Measurements from ENCODE around the gene ADAMTS4. TPM values are rescaled to one million over a fixed set of nuclear protein-coding genes. Genes with fewer than 3 reads are reported as not detected.

ADAMTS4 gene
- total RNA-seq, 1 experiment from 2014 or later = 0.95 TPM

DNA sequence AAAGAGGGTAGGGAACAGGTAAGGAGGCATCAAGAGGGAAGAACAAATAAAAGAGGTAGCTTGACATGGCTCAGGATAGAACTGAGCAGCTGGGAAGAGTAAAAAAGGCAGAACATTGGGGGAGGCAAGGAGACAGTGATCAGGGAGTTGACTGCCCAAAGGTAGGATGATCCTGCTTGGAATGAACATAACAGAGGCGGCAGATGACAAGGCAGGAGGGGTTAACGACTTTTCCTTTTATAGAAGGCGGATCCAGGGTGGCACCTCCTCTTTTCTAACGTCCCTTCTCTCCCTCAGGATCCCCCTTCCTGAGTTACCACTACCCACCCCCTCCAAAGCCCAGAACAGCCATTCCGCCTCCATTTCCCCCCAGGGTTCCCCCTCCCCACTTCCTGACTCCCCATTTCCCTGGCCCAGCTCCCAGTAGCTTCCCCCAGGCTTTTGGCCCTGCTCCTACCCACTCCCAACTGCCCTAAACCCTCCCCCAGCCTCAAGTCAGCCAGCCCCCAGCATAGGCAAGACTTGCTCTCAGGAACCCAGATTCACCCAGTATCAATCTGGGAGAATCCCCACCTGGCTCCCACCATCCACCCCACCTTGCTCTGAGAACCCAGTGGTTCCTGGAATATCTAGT lies 769 bp upstream of the ADAMTS4 start:
- no peak for DNase-seq (ENCODE audit: low spot score)
- in situ Hi-C loops (cut with HindIII; ENCODE audit: low sequenced_read_pairs) = loop anchor here (25.0 kb wide), 1 partner anchor 188 kb away; no protein-coding TSS in a partner anchor

DNA sequence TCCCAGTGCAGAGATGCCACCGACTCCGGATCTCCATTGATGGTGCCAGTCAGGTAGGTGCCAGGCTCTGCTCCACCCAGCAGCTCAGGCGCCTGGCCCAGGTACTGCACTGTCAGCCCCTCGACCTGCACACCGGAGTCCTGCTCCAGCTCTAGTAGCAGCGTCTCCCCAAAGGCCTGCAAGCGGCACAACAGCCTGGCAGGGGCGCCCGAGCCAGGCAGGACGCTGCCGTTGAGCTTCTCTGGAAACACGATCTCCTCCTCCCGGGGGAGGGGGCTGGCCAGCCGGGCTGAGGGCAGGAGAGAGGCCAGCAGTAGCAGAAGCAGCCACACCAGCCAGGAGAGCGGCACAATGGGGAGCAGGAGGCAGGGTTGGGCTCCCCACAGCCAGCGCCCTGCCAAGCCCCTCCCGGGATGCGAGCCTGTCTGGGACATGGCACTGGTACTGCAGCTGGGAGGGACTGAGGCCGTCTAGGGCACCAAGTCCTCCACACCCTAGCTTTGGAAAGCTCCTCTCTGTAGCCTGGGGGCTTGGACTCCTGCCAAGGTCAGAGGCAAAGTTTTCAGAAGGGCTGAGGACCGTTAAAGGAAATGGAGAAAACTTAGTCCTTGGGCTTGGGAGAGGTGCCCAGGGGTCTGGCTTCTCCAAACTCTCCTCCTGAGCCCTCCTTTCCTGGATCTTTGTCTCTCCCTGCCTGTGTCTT lies 509 bp downstream of the ADAMTS4 start:
- in situ Hi-C loops (cut with HindIII; ENCODE audit: low sequenced_read_pairs) = no loop called here
- DNase-seq (ENCODE audit: low spot score) = no peak

- DNase-seq (ENCODE audit: low spot score) = no peak
- in situ Hi-C loops (cut with HindIII; ENCODE audit: low sequenced_read_pairs) = no loop called here
Measured at GRCh38 chr1:161197560-161198193, 1.2 kb downstream of the ADAMTS4 start.

- no peak for DNase-seq (ENCODE audit: low spot score)
- in situ Hi-C loops (cut with HindIII; ENCODE audit: low sequenced_read_pairs) = no loop called here
Measured at GRCh38 chr1:161196521-161197451, 2.1 kb downstream of the ADAMTS4 start.

DNA sequence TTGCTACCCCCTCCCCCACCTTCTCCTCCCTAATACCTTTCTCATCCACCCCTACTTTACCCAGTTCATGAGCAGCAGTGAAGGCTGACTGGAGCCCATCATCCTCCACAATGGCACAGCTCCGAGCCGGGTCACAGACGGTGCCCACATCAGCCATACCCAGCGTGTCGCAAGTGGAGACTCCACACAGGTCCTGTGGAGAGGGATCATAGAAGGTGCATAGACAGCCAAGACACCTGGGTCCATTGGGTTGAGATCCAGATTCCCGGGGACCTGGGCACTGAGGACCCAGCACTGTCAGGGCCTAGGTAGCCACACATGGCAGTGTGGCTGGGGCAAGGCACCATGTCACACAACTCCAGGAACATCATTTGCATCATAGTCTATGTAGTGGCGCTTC lies 2.7 kb downstream of the ADAMTS4 start:
- DNase-seq (ENCODE audit: low spot score) = no peak
- in situ Hi-C loops (cut with HindIII; ENCODE audit: low sequenced_read_pairs) = no loop called here

GRCh38 chr1:161195171-161195570 lies 3.7 kb downstream of the ADAMTS4 start:
- in situ Hi-C loops (cut with HindIII; ENCODE audit: low sequenced_read_pairs) = no loop called here
- no peak for DNase-seq (ENCODE audit: low spot score)

DNA sequence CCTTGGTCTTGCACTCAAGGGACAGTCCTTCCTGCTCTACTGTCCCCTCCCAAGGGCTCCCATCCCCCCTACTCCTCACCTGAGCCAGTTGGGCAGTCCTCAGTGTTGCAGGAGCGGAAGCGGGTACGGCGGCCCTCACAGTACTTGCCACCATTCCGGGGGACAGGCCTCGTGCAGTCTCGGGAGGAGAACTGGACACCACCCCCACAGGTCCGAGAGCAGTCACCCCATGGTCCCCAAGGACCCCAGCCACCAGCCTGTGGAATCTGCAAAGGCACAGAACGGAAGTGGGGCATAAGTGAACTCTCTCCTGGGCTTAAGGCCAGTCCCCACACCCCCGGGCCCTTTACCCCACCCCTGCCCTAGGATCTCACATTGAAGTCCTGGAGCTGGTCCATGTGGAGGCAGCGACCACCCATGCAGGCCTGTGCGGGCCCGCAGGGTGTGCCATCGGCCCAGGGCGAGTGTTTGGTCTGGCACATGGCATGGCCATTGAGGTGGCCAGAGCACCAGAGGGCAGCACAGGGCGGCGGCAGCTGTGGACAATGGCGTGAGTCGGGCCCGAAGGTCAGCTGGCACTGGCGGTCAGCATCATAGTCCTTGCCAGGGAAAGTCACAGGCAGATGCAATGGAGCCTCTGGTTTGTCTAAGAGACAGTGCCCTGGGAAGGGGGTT lies 5.2 kb downstream of the ADAMTS4 start:
- DNase-seq (ENCODE audit: low spot score) = no peak
- in situ Hi-C loops (cut with HindIII; ENCODE audit: low sequenced_read_pairs) = no loop called here

- in situ Hi-C loops (cut with HindIII; ENCODE audit: low sequenced_read_pairs) = no loop called here
- peak; percentile 77 for DNase-seq (ENCODE audit: low spot score)
Measured at GRCh38 chr1:161192476-161193465, 6.1 kb downstream of the ADAMTS4 start.

DNA sequence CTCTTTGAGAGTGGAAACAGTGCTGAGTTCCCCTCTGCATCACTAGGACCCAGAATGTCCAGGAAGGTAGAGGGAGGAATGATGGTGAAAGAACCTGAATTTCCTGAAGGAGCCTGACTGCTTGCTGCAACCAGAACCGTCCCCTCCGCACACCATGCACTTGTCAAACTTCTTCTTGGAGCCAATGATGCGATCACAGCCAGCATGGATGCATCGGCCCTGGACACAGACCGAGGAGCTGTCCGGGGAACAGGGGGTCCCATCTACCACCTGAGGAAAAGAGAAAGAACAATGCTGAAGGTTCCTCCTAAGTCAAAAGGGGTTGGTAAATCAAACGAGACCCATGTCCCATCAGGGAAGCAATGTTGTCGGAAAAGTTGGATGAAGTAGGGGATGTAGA lies 6.9 kb downstream of the ADAMTS4 start:
- DNase-seq (ENCODE audit: low spot score) = no peak
- in situ Hi-C loops (cut with HindIII; ENCODE audit: low sequenced_read_pairs) = no loop called here

DNA sequence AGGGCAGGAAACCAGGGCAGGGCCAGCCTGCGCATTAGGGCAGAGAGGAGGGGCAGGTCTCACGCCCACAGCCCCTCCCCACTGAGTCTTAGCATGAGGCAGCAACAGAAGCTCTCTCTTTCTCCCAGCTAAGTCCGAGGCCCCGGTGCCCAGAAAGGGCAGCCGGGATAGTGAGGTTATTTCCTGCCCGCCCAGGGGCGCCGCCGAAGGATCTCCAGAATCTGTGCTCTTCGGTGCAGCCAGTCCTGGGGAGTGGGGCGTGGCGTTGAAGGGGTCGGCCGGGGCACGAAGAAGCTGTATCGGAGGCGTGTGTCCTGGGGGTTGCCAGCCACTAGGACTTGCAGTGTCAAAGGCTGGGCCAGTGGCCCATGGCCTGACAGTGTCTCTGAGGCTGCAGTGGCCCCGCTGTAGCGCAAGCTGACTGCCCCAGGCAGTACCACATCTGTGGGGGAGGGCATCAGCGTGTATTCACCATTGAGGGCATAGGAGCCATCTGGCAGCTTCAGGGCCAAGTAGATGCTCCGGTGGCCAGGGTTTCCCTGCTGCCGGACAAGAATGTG lies 7.8 kb downstream of the ADAMTS4 start:
- DNase-seq (ENCODE audit: low spot score) = no peak
- in situ Hi-C loops (cut with HindIII; ENCODE audit: low sequenced_read_pairs) = no loop called here

DNA sequence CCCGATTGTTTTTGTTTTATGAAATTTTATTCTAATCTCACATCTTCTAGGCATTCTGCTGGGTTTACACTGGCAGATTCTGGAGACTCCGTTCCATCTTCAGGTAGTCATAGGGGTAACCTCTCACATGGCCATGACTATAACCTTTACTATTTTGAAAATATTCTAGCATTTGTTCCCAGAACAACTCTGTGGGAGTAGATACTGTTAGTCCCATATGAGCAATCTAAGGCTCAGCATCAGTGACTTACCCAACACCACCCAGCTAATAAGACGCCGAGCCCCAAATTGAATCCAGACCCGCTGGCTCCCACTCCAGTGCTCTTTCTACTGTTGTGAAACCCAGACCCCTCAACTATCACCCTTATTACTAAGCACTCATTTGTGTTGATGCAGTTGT lies 9.8 kb downstream of the ADAMTS4 start:
- no peak for DNase-seq (ENCODE audit: low spot score)
- in situ Hi-C loops (cut with HindIII; ENCODE audit: low sequenced_read_pairs) = no loop called here

DNA sequence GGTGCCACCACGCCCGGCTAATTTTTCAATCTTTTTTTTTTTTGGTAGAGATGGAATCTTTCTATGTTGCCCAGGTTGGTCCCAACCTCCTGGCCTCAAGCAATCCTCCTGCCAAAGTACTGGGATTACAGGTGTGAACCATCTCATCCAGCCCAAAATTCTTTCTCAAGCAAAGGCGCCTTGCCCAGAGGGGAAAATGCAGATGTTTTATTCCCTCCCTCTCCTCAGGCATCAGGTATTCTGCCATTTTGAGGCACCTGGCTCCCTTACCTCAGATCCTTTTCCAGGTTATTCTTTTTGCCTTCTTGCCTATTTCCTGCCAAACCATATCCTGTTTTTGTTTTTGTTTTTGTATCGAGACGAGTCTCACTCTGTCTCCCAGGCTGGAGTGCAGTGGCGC lies 10.5 kb downstream of the ADAMTS4 start:
- no peak for DNase-seq (ENCODE audit: low spot score)
- in situ Hi-C loops (cut with HindIII; ENCODE audit: low sequenced_read_pairs) = no loop called here

GRCh38 chr1:161187311-161187710 lies 11.5 kb downstream of the ADAMTS4 start:
- in situ Hi-C loops (cut with HindIII; ENCODE audit: low sequenced_read_pairs) = no loop called here
- DNase-seq (ENCODE audit: low spot score) = no peak

DNA sequence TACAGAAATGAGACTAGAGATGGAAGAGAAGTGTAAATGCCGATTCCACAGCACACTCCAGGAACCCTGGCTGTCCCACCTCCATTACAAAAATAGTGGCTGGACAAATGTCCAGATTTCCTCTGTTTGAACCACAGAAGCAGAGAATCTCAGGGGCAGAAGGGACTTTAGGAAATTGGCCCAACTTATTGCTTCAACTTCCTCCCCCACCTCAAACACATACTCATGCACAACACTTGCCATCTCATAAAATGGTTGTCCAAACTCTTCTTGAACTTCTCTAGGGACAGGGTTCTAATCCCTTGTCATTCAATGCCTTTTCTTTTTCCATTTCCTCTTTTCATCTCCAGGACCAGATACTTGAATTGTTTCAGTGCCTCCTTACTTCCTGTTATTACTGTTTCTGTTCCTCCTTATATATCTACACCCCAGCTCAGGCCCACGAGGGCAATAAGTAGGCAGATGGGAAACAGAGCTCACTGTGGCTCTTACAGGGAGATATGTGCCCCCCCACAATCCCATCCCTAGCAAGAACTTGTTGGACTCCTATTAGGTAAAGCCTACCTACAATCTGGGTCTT lies 13.0 kb downstream of the ADAMTS4 start:
- no peak for DNase-seq (ENCODE audit: low spot score)
- in situ Hi-C loops (cut with HindIII; ENCODE audit: low sequenced_read_pairs) = no loop called here

GRCh38 chr1:161185282-161185682 lies 13.6 kb downstream of the ADAMTS4 start:
- in situ Hi-C loops (cut with HindIII; ENCODE audit: low sequenced_read_pairs) = no loop called here
- DNase-seq (ENCODE audit: low spot score) = peak; percentile 70

DNA sequence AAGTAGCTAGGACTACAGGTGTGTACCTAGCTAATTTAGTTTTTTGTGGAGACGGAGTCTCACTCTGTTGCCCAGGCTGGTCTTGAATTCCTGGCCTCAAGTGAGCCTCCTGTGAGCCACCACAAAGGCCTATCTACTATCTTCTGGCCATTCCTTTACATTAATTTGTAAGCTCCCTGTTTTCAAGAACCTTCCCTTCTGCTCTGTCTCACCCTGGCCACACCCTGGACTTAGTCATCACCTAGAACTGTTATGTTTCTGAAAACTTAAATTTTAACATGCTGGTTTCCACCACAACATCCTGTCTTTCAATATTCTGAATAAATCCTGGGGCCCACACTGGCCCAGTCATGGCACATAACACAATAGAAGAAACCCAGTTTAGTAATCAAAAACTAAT lies 16.6 kb downstream of the ADAMTS4 start:
- in situ Hi-C loops (cut with HindIII; ENCODE audit: low sequenced_read_pairs) = no loop called here

GRCh38 chr1:161180639-161181038 lies 18.2 kb downstream of the ADAMTS4 start:
- DNase-seq (ENCODE audit: low spot score) = no peak
- in situ Hi-C loops (cut with HindIII; ENCODE audit: low sequenced_read_pairs) = no loop called here

More for the DNA sequence above, 16.6 kb downstream of the ADAMTS4 start:
- DNase-seq (ENCODE audit: low spot score) = no peak

All from G401 (cell line).